Smooth muscle cell (in vitro differentiated cells): Measurements from ENCODE around the gene NBPF3. TPM values are rescaled to one million over a fixed set of nuclear protein-coding genes. Genes with fewer than 3 reads are reported as not detected.

Source experiments
- DNase-seq: peaks from one replicate; lab custom pipeline; 2025; ENCODE audit not compliant: unreplicated experiment; lab: John Stamatoyannopoulos, UW
- H2AFZ ChIP-seq: fragments of 200-600 bp; sonication (generic); 2 replicates; pipeline ENCODE4 v1.6.0; 2016; ENCODE audit warnings: antibody characterized with exemption, low read depth, mild to moderate bottlenecking
- H3F3A ChIP-seq: fragments of 200-600 bp; sonication (generic); 2 replicates; pipeline ENCODE4 v1.6.0; 2017; ENCODE audit warnings: antibody characterized with exemption, low read depth
- H3K27ac ChIP-seq: fragments of 200-600 bp; sonication (generic); 2 replicates; pipeline ENCODE4 v1.5.1; 2016; ENCODE audit warnings: low read depth, mild to moderate bottlenecking
- H3K27me3 ChIP-seq: fragments of 200-600 bp; sonication (generic); 2 replicates; pipeline ENCODE4 v1.6.1; 2016; ENCODE audit warnings: low read depth, mild to moderate bottlenecking
- H3K36me3 ChIP-seq: fragments of 200-600 bp; sonication (generic); 2 replicates; pipeline ENCODE4 v1.5.1; 2016; ENCODE audit warnings: low read depth
- H3K4me1 ChIP-seq: fragments of 200-600 bp; sonication (generic); 2 replicates; pipeline ENCODE4 v1.5.1; 2016; ENCODE audit warnings: low read depth
- H3K4me2 ChIP-seq: fragments of 200-600 bp; sonication (generic); 2 replicates; pipeline ENCODE4 v1.6.0; 2016; ENCODE audit warnings: mild to moderate bottlenecking
- H3K4me3 ChIP-seq: fragments of 200-600 bp; sonication (generic); 2 replicates; pipeline ENCODE4 v1.5.1; 2016; ENCODE audit warnings: mild to moderate bottlenecking
- H3K79me2 ChIP-seq: fragments of 200-600 bp; sonication (generic); 2 replicates; pipeline ENCODE4 v1.6.0; 2016; ENCODE audit warnings: low read depth, mild to moderate bottlenecking
- H3K9ac ChIP-seq: fragments of 200-600 bp; sonication (generic); 2 replicates; pipeline ENCODE4 v1.6.0; 2016; ENCODE audit warnings: low read depth
- H3K9me3 ChIP-seq: fragments of 200-600 bp; sonication (generic); replicated peaks from 2 replicates; pipeline ENCODE4 v1.5.1; 2016; ENCODE audit warnings: low read depth
- H4K20me1 ChIP-seq: fragments of 200-600 bp; sonication (generic); 2 replicates; pipeline ENCODE4 v1.6.0; 2016; ENCODE audit warnings: low read depth
- CTCF ChIP-seq: fragments of 200-600 bp; sonication (generic); IDR thresholded peaks from 2 replicates; pipeline ENCODE4 v1.5.1; 2017; ENCODE audit warnings: borderline replicate concordance, mild to moderate bottlenecking, antibody characterized with exemption; ENCODE audit not compliant: insufficient read depth, poor library complexity, severe bottlenecking
- WGBS: methylation state at CpG from one replicate; pipeline ENCODE4 v1.1.7; 2016; ENCODE audit warnings: low lambda C conversion rate; 5-methylcytosine and 5-hydroxymethylcytosine counted together
- polyA plus RNA-seq: library from polyadenylated mRNA; unstranded; fragments of >200 nt; fragmentation: Nextera tagmentation; extraction: Ambion mirVana; gene quantifications from 2 replicates; pipeline ENCODE4 v1.2.1, GENCODE V29; 2016
- total RNA-seq: library from RNA; depleted of rRNA; stranded (reverse); fragments of >200 nt; gene quantifications from 2 replicates; pipeline ENCODE4 v1.2.3, GENCODE V29; 2014

Gene NBPF3
- total and polyA plus RNA-seq, 2 experiments from 2014 or later: 7.5 to 11.0 TPM

DNA sequence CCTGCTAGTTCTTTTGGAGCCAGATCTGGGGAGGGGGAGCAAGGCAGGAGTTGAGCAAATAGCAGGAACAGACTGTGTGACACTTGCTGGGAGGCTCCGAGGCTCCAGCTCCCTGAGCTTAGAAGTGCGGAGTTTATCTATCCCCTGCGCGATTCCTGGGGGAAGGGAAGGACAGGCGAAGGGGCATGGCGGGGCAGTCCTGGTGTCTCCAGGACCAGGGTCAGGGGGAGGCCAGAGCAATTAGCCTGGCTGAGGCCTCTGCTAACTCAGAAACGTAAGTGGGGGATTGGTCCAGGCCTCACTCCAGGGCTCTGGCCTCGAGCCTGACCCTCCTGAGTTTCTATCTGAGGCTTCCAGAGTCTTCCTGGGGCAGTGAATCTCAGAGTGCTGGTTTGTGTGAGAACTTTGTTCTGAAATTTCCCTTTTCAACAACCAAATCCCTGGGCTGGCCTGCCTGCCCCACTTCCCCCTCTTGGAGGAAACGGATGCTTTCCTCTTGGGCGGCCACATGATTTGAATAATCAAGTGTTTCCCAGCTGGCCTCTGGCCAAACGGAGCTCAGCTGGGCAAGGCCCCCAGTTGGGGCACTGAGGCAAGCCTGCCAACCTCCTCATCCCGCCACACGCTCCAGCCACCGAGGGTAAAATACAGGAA is 84.9 kb downstream of the NBPF3 start:
- H3K4me2 ChIP-seq: no peak overlapping the region
- DNase-seq: no peak
- no peaks in the 10 kb centered on the region for H3K36me3 ChIP-seq
- no peaks in the 10 kb centered on the region for H3K79me2 ChIP-seq
- H3K9me3 ChIP-seq: no peaks in the 10 kb centered on the region
- no peak overlapping the region for H3K27ac ChIP-seq
- no peak overlapping the region for H3K9ac ChIP-seq
- no peak overlapping the region for H3K4me3 ChIP-seq
- no peaks in the 10 kb centered on the region for H3F3A ChIP-seq
- TF ChIP-seq CTCF: no peak
- H3K4me1 ChIP-seq: peaks cover 3% of the 10 kb centered on the region
- no peaks in the 10 kb centered on the region for H3K27me3 ChIP-seq
- no peak overlapping the region for H2AFZ ChIP-seq
- WGBS: 83% methylated on average over 14 of the region's 14 CpGs
- no peaks in the 10 kb centered on the region for H4K20me1 ChIP-seq

DNA sequence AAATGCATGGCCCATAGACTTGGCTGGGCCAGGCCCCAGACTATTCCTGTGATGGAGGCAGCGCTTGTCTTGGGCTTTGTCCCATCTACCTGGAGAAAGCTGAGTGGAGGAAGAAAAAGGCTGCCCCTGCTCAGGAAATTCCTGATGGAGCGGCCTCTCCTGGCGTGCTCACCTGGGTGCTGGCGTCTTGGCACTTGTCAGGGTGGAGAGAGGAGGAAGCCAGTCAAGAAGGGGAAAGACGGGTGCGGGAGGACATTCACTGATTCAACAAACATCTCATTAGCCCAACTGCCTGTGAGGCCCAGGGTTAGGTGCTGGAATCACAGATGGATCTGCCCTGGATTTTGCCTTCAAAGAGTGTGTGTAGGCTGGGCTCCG is 85.4 kb downstream of the NBPF3 start:
- no peak for DNase-seq
- H2AFZ ChIP-seq: no peak overlapping the region
- H4K20me1 ChIP-seq: no peaks in the 10 kb centered on the region
- no peaks in the 10 kb centered on the region for H3K9me3 ChIP-seq
- no peak overlapping the region for H3K4me2 ChIP-seq
- H3K27me3 ChIP-seq: no peaks in the 10 kb centered on the region
- no peak for TF ChIP-seq CTCF
- no peaks in the 10 kb centered on the region for H3K36me3 ChIP-seq
- no peak overlapping the region for H3K4me3 ChIP-seq
- no peak overlapping the region for H3K9ac ChIP-seq
- H3K79me2 ChIP-seq: no peaks in the 10 kb centered on the region
- H3K4me1 ChIP-seq: peaks cover 3% of the 10 kb centered on the region
- no peak overlapping the region for H3K27ac ChIP-seq
- no peaks in the 10 kb centered on the region for H3F3A ChIP-seq
- 84% methylated on average over 7 of the region's 7 CpGs for WGBS

- Histone ChIP-seq H2AFZ (no peak overlapping the region), H3K79me2 (no peaks in the 10 kb centered on the region), H3K4me1 (no peaks in the 10 kb centered on the region), H3K9me3 (no peaks in the 10 kb centered on the region), H3K27ac (no peak overlapping the region), H3K4me3 (no peak overlapping the region), H3K36me3 (no peaks in the 10 kb centered on the region), H3K4me2 (no peak overlapping the region), H3K27me3 (no peaks in the 10 kb centered on the region), H4K20me1 (no peaks in the 10 kb centered on the region), H3F3A (no peaks in the 10 kb centered on the region), H3K9ac (no peak overlapping the region)
- WGBS: 91% methylated on average over 1 of the region's 1 CpG
- no peak for TF ChIP-seq CTCF
- DNase-seq: no peak
These were observed 86.5 kb downstream of the NBPF3 start for GRCh38 chr1:21526441-21526840.

DNA sequence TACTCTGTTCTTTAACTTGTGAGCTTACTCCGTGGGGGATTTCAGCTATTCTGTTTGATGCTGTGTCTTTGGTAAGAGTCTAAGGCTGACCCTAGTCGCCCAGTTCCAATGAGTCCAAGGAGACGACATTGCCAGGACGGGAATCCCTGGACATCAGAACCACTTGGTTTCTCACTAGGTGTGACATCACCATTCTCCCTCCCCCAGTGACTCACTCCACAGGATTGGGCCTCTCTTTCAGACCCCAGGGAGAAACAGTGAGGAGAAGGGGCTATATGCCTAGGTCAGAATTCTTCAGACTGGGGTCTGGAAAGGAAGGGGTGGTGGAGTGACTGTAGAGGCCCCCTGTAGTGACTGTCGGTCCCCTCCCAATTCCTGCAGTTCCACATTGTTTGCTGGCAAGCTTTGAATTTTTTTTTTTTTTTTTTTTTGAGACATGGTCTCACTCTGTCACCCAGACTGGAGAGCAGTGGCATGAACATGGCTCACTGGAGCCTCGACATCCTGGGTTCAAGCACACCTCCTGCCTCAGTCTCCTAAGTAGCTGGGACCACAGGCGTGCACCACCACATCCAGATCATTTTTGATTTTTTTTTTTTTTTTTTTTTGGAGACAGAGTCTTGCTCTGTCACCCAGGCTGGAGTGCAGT is 90.6 kb downstream of the NBPF3 start:
- no peaks in the 10 kb centered on the region for H3K9me3 ChIP-seq
- H3K79me2 ChIP-seq: no peaks in the 10 kb centered on the region
- no peak for DNase-seq
- H3F3A ChIP-seq: no peaks in the 10 kb centered on the region
- no peaks in the 10 kb centered on the region for H3K36me3 ChIP-seq
- H3K9ac ChIP-seq: no peak overlapping the region
- H3K4me3 ChIP-seq: no peak overlapping the region
- H3K4me2 ChIP-seq: no peak overlapping the region
- H3K27me3 ChIP-seq: no peaks in the 10 kb centered on the region
- TF ChIP-seq CTCF: no peak
- H3K4me1 ChIP-seq: no peaks in the 10 kb centered on the region
- no peak overlapping the region for H3K27ac ChIP-seq
- 66% methylated on average over 7 of the region's 7 CpGs for WGBS
- H2AFZ ChIP-seq: no peak overlapping the region
- H4K20me1 ChIP-seq: no peaks in the 10 kb centered on the region
